Measurements from ENCODE around the gene C1orf141. TPM values are rescaled to one million over a fixed set of nuclear protein-coding genes. Genes with fewer than 3 reads are reported as not detected.
"Not testable (repeated sequence)": the region's sequence is repeated elsewhere in the genome, so short reads cannot be mapped to it uniquely, and the experiment has no call there.

The C1orf141 gene
- total RNA-seq, 2 donors from 2014 or later: not detected

DNA sequence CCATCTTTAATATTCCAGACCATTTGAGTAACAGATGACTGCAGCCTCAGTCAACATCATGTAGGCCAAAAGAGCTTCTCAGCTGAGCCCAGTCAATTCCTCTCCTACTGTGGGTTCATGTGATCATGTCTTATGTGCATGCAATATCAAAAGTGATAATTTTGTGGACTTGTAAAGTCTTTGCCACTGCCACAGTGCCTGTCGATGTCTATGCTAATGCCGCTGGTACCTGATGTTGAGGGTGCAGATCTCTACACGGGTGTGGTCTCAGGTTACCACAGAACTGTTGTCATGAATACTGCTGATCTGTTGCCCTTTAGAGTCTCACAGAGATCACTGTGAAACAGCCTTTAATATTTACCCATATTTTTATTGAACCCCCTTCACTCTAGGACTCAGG is 11.3 kb upstream of the C1orf141 start:
- Histone ChIP-seq H3K9me3 (no peaks in the 10 kb centered on the region), H3K4me3 (no peak overlapping the region), H3K27ac (no peak overlapping the region), H3K27me3 (no peaks in the 10 kb centered on the region), H3K36me3 (replicated peaks in 1 of 2; ENCODE audit: insufficient read depth in 1 of 2, low read depth in 2 of 2) (no peaks in the 10 kb centered on the region), H3K4me1 (peaks cover 17% of the 10 kb centered on the region)
- intact Hi-C loops (cut with DNase I): loop anchor here (5.0 kb wide), 1 partner anchor 154 kb away; no protein-coding TSS in a partner anchor
- no peak for ATAC-seq
- no peak for DNase-seq
- 89 to 95% methylated on average over 3 of the region's 3 CpGs for WGBS, 2 donors
- TF ChIP-seq POLR2A (IDR thresholded peaks at IDR 0.05): no peak
- TF ChIP-seq, protein P1, sequence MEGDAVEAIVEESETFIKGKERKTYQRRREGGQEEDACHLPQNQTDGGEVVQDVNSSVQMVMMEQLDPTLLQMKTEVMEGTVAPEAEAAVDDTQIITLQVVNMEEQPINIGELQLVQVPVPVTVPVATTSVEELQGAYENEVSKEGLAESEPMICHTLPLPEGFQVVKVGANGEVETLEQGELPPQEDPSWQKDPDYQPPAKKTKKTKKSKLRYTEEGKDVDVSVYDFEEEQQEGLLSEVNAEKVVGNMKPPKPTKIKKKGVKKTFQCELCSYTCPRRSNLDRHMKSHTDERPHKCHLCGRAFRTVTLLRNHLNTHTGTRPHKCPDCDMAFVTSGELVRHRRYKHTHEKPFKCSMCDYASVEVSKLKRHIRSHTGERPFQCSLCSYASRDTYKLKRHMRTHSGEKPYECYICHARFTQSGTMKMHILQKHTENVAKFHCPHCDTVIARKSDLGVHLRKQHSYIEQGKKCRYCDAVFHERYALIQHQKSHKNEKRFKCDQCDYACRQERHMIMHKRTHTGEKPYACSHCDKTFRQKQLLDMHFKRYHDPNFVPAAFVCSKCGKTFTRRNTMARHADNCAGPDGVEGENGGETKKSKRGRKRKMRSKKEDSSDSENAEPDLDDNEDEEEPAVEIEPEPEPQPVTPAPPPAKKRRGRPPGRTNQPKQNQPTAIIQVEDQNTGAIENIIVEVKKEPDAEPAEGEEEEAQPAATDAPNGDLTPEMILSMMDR (IDR thresholded peaks at IDR 0.05): no peak

DNA sequence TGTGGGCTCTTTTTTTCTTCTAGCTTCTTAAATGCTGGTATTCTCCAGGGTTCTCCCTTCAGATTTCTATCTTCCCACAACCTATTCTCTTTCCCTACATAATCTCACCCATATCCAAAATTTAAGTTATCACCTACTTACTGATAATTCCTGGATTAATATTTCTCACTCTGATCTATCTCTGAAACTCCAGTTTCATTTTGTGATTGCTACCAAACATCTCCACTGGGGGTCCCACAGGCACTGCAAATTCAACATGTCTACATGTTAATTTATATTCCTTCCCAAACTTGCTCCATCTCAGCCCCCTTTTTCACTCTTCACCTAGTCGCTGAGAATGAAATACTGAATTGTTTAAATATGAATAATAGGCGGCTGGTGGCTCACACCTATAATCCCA is 9.9 kb upstream of the C1orf141 start:
- Histone ChIP-seq H3K27me3 (no peaks in the 10 kb centered on the region), H3K9me3 (no peaks in the 10 kb centered on the region), H3K27ac (no peak overlapping the region), H3K4me3 (no peak overlapping the region), H3K36me3 (replicated peaks in 1 of 2; ENCODE audit: insufficient read depth in 1 of 2, low read depth in 2 of 2) (no peaks in the 10 kb centered on the region), H3K4me1 (peaks cover 19% of the 10 kb centered on the region)
- DNase-seq (no peak), ATAC-seq (no peak)
- intact Hi-C loops (cut with DNase I): loop anchor here (5.0 kb wide), 1 partner anchor 152 kb away; no protein-coding TSS in a partner anchor
- TF ChIP-seq, protein P1 (IDR thresholded peaks at IDR 0.05): peak in 1 of 7 experiments; percentile 11
- TF ChIP-seq POLR2A (IDR thresholded peaks at IDR 0.05): no peak
- WGBS, 2 donors: 90 to 92% methylated on average over 2 of the region's 2 CpGs

DNA sequence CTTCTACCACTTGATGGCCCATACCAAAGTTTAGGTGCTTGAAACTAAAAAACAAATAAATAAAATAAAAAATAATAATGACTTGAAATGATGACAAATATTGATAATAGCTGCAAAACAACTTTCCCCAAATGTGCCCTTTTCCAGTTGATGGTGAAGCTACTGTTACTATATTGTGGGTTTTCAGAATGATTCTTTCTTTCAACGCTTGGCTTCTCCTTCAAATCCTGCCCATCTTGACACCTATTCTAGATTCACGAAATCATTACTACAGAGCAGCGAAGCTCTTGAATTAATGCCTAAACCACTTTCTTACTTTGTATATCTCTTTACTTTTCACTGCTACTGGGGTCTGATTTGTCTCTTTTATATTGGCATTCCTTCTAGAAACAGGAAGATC is 9.2 kb upstream of the C1orf141 start:
- TF ChIP-seq, protein P1 (IDR thresholded peaks at IDR 0.05): no peak
- TF ChIP-seq POLR2A (IDR thresholded peaks at IDR 0.05): no peak
- no peak overlapping the region for H3K4me3 ChIP-seq
- H3K4me1 ChIP-seq: peaks cover 22% of the 10 kb centered on the region
- ATAC-seq: no peak
- WGBS, 2 donors: 89 to 92% methylated on average over 3 of the region's 3 CpGs
- intact Hi-C loops (cut with DNase I): no loop called here
- H3K36me3 ChIP-seq (replicated peaks in 1 of 2; ENCODE audit: insufficient read depth in 1 of 2, low read depth in 2 of 2): no peaks in the 10 kb centered on the region
- no peaks in the 10 kb centered on the region for H3K9me3 ChIP-seq
- DNase-seq: no peak
- no peaks in the 10 kb centered on the region for H3K27me3 ChIP-seq
- H3K27ac ChIP-seq: no peak overlapping the region

DNA sequence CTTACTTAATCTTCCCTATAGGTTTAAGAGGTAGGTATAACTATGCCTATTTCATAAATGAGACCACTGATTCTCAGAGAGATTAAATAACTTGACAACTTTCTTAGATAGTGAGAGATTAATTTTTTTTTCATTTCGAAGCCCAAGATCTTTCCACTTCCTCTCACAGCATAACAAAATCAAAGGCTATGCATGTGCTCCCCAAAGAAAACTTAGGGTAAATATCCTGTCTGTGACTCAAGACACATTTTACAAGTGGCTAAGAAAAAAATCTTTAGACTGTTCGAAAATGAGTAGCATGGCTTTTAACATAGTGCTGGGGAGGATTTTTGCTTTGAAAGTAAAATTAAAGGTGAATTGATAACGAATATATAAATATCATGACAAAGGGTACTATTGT is 8.2 kb upstream of the C1orf141 start:
- Histone ChIP-seq H3K9me3 (no peaks in the 10 kb centered on the region), H3K4me1 (peaks cover 24% of the 10 kb centered on the region), H3K36me3 (replicated peaks in 1 of 2; ENCODE audit: insufficient read depth in 1 of 2, low read depth in 2 of 2) (no peaks in the 10 kb centered on the region), H3K4me3 (no peak overlapping the region), H3K27me3 (no peaks in the 10 kb centered on the region), H3K27ac (no peak overlapping the region)
- DNase-seq (no peak), ATAC-seq (no peak)
- WGBS, 2 donors: 44 to 70% methylated on average over 3 of the region's 3 CpGs
- intact Hi-C loops (cut with DNase I): no loop called here
- TF ChIP-seq, protein P1 (IDR thresholded peaks at IDR 0.05): no peak
- TF ChIP-seq POLR2A (IDR thresholded peaks at IDR 0.05): no peak

DNA sequence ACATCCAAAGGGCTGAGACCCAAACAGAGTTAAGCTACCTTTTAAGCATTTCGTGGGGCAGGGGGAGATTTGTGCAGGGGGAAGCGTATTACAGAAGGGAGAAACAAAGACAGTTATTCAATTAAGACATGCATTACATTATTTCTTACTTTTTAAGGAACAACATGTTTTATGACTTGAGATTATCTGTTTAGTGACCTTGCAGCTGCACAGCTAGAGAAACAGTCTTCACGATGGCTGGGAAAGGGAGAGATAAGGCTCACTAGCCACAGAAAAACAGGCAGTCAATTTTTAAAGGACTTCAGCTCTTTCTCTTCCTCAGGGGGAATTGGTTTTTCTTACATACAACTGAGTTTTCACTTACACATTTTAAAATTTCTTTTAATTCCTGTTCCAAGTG is 7.1 kb upstream of the C1orf141 start:
- H3K4me1 ChIP-seq: peaks cover 24% of the 10 kb centered on the region
- ATAC-seq: not testable (repeated sequence)

More for the DNA sequence above, 7.1 kb upstream of the C1orf141 start:
- H3K27ac ChIP-seq; H3K9me3 ChIP-seq; H3K27me3 ChIP-seq; DNase-seq; H3K36me3 ChIP-seq (replicated peaks in 1 of 2; ENCODE audit: insufficient read depth in 1 of 2, low read depth in 2 of 2); H3K4me3 ChIP-seq; intact Hi-C loops (cut with DNase I): not testable (repeated sequence)
- 51 to 66% methylated on average over 3 of the region's 3 CpGs for WGBS, 2 donors
